ENCODE data around the gene SLIT3. TPM values are rescaled to one million over a fixed set of nuclear protein-coding genes. Genes with fewer than 3 reads are reported as not detected.
"Not testable (repeated sequence)": the region's sequence is repeated elsewhere in the genome, so short reads cannot be mapped to it uniquely, and the experiment has no call there.

Gene SLIT3
- total RNA-seq, 3 donors from 2014 or later, result 30.7 to 103 (median 54.1) TPM

- no peaks in the 10 kb centered on the region for H3K4me1 ChIP-seq
- intact Hi-C loops (cut with DNase I; ENCODE audit: low total_unique reads), result no loop called here
- H3K27me3 ChIP-seq, result no peaks in the 10 kb centered on the region
- H3K4me3 ChIP-seq, result no peak overlapping the region
- H3K9me3 ChIP-seq, result no peaks in the 10 kb centered on the region
- TF ChIP-seq POLR2A (IDR thresholded peaks at IDR 0.05) (no peak), CTCF (IDR thresholded peaks at IDR 0.05) (no peak), POLR2AphosphoS5 (IDR thresholded peaks at IDR 0.05) (no peak)
- DNase-seq (ENCODE audit: low spot score in 2 of 2), result no peak
- H3K27ac ChIP-seq, result no peak overlapping the region
- no peaks in the 10 kb centered on the region for H3K36me3 ChIP-seq
Measured at GRCh38 chr5:169112016-169112415, 188.9 kb downstream of the SLIT3 start.

- no peak overlapping the region for H3K4me3 ChIP-seq
- H3K4me1 ChIP-seq, result no peaks in the 10 kb centered on the region
- TF ChIP-seq CTCF (IDR thresholded peaks at IDR 0.05) (no peak), POLR2A (IDR thresholded peaks at IDR 0.05) (no peak), POLR2AphosphoS5 (IDR thresholded peaks at IDR 0.05) (no peak)
- H3K36me3 ChIP-seq, result no peaks in the 10 kb centered on the region
- H3K27me3 ChIP-seq, result no peaks in the 10 kb centered on the region
- intact Hi-C loops (cut with DNase I; ENCODE audit: low total_unique reads), result no loop called here
- peak overlapping the region in 1 of 2 donors; percentile 19 for H3K27ac ChIP-seq
- no peaks in the 10 kb centered on the region for H3K9me3 ChIP-seq
- DNase-seq (ENCODE audit: low spot score in 2 of 2), result no peak
Measured at GRCh38 chr5:169106911-169107706, 193.8 kb downstream of the SLIT3 start.

GRCh38 chr5:169105582-169105981 is 195.4 kb downstream of the SLIT3 start:
- H3K27me3 ChIP-seq; intact Hi-C loops (cut with DNase I; ENCODE audit: low total_unique reads): not testable (repeated sequence)

DNA sequence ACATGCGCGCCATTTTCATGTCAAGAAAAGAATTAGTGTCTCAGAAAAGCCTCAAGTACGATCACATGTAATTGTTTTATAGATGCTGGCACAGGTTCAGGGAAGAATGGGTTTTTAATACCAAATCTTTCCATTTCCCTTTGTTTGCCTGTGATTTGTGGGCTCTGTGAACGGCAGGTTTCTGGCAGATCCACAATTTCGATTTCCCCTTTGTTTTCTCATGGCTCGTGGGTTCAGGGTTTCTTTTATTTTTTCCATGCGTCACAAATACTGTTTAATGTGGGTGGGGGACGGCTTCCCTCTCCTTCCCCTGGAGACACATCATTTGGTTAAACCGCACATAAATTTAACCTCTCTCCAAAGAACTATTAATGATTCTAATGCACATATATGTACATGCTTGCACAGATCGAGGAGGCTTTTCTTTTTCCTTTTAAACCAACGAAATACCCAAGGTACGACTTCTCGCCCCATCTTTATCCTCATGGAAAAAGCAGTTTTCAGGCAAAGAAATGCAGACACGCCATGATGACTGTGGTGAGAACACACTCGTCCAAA is 195.9 kb downstream of the SLIT3 start:
- Histone ChIP-seq H3K36me3 (no peaks in the 10 kb centered on the region), H3K4me1 (peaks cover 0 to 2% of the 10 kb centered on the region in 2 donors), H3K4me3 (no peak overlapping the region), H3K27ac (no peak overlapping the region), H3K9me3 (no peaks in the 10 kb centered on the region), H3K27me3 (no peaks in the 10 kb centered on the region)
- no peak for DNase-seq (ENCODE audit: low spot score in 2 of 2)
- intact Hi-C loops (cut with DNase I; ENCODE audit: low total_unique reads), result no loop called here
- TF ChIP-seq CTCF (IDR thresholded peaks at IDR 0.05) (no peak), POLR2A (IDR thresholded peaks at IDR 0.05) (no peak), POLR2AphosphoS5 (IDR thresholded peaks at IDR 0.05) (no peak)

More at GRCh38 chr5:169105582-169105981, 195.4 kb downstream of the SLIT3 start:
- DNase-seq (ENCODE audit: low spot score in 2 of 2); H3K27ac ChIP-seq; H3K9me3 ChIP-seq; H3K4me1 ChIP-seq; H3K4me3 ChIP-seq; H3K36me3 ChIP-seq: not testable (repeated sequence)

DNA sequence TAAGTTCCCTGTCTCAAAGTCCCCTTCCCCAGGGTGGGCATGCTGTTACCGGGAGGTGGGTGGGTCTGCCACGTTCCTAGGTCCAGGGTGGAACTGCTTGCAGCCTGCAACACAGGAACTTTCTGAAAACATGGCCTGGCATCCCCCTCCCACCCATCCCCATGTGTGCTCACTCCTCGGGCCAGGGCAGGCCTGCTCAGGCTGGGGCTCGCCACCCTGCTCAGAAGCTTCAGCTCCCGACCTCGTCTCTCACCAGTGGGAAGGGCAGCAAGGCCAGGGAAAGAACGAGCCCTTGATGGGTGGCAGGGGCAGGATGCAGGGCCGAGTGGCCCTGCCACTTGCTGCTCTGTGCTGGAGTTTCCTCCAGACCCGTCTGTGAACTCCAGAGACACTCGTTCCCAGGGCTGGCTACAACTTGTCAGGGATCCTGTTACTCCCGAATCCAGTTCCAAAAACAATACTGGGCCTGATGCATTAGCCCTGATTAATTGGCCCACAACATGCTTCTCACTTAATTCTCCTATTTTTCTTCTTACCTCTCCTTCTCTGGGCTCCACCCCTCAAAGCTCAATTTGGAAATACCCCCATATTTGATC is 197.3 kb downstream of the SLIT3 start:
- Histone ChIP-seq H3K9me3 (no peaks in the 10 kb centered on the region), H3K36me3 (no peaks in the 10 kb centered on the region), H3K27me3 (no peaks in the 10 kb centered on the region), H3K4me3 (no peak overlapping the region), H3K27ac (peak overlapping the region in 1 of 2 donors; percentile 66), H3K4me1 (peaks cover 0 to 4% of the 10 kb centered on the region in 2 donors)
- DNase-seq (ENCODE audit: low spot score in 2 of 2), result no peak
- TF ChIP-seq CTCF (IDR thresholded peaks at IDR 0.05) (no peak), POLR2A (IDR thresholded peaks at IDR 0.05) (no peak), POLR2AphosphoS5 (IDR thresholded peaks at IDR 0.05) (no peak)
- intact Hi-C loops (cut with DNase I; ENCODE audit: low total_unique reads), result no loop called here

Data from breast epithelium (tissue), 4 donors.